Liver (tissue), 9 donors: Measurements from ENCODE around the gene C21orf58. TPM values are rescaled to one million over a fixed set of nuclear protein-coding genes. Genes with fewer than 3 reads are reported as not detected.
A peak's percentile ranks its signal among the peaks of the same experiment; 100 is the strongest.

Source experiments
- DNase-seq: peaks from one replicate; pipeline ENCODE4 v3.0.0-alpha.2; 2017; ENCODE audit warnings: low spot score
- H3K27ac ChIP-seq, 2 donors: one replicate each; pipeline ENCODE4 v1.7.0; 2013; ENCODE audit warnings: inconsistent platforms in 2 of 2, low read length in 2 of 2, control low read depth in 1 of 2, low read depth in 1 of 2, mild to moderate bottlenecking in 1 of 2
- H3K27me3 ChIP-seq, 4 donors: one replicate each; pipeline versions ENCODE4 v1.6.1 to v1.7.0; 2013; ENCODE audit warnings: low read length in 3 of 4, inconsistent platforms in 1 of 4, mild to moderate bottlenecking in 1 of 4, moderate library complexity in 1 of 4; ENCODE audit not compliant: control insufficient read depth in 4 of 4, insufficient read depth in 4 of 4
- H3K36me3 ChIP-seq, 4 donors: one replicate each; pipeline versions ENCODE4 v1.6.1 to v1.7.0; 2013; ENCODE audit warnings: low read length in 3 of 4, mild to moderate bottlenecking in 3 of 4, low read depth in 1 of 4, moderate library complexity in 1 of 4; ENCODE audit not compliant: control insufficient read depth in 4 of 4, insufficient read depth in 3 of 4
- H3K4me1 ChIP-seq, 4 donors: one replicate each; pipeline versions ENCODE4 v1.6.1 to v1.7.0; 2013; ENCODE audit warnings: low read length in 3 of 4, mild to moderate bottlenecking in 3 of 4, moderate library complexity in 1 of 4; ENCODE audit not compliant: control insufficient read depth in 4 of 4, insufficient read depth in 4 of 4
- H3K4me3 ChIP-seq, 3 donors: one replicate each; pipeline versions ENCODE4 v1.6.1 to v1.7.0; 2013; ENCODE audit warnings: low read length in 3 of 3, control low read depth in 1 of 3, low read depth in 1 of 3, mild to moderate bottlenecking in 1 of 3
- H3K9ac ChIP-seq, 2 donors: one replicate each; pipeline ENCODE4 v1.7.0; 2013; ENCODE audit warnings: low read length in 2 of 2, mild to moderate bottlenecking in 2 of 2, moderate library complexity in 2 of 2, control low read depth in 1 of 2, low read depth in 1 of 2
- H3K9me3 ChIP-seq, 4 donors: one replicate each; pipeline versions ENCODE4 v1.6.1 to v1.7.0; 2013; ENCODE audit warnings: low read length in 3 of 4; ENCODE audit not compliant: control insufficient read depth in 4 of 4
- ATF3 ChIP-seq: IDR thresholded peaks from 2 replicates; pipeline ENCODE4 v1.6.1; 2016; ENCODE audit warnings: antibody characterized with exemption
- CTCF ChIP-seq: fragments of 150-350 bp; IDR thresholded peaks from 2 replicates; pipeline ENCODE4 v1.5.1; 2017; ENCODE audit warnings: improper control_type of control experiment, low read depth, low read length; ENCODE audit not compliant: missing input control
- FOXA1 ChIP-seq: IDR thresholded peaks from 2 replicates; pipeline ENCODE4 v1.6.1; 2016; ENCODE audit warnings: antibody characterized with exemption
- GABPA ChIP-seq, 2 donors: IDR thresholded peaks in 1 of 2; conservative IDR thresholded peaks in 1 of 2; 2 replicates each; pipeline ENCODE4 v1.6.1; 2016; ENCODE audit warnings: antibody characterized with exemption in 2 of 2, mild to moderate bottlenecking in 1 of 2, moderate library complexity in 1 of 2
- HNF4A ChIP-seq, 2 donors: conservative IDR thresholded peaks; 2 replicates each; pipeline ENCODE4 v1.6.1; 2016; ENCODE audit warnings: antibody characterized with exemption in 2 of 2, mild to moderate bottlenecking in 2 of 2
- HNF4G ChIP-seq: IDR thresholded peaks from 2 replicates; pipeline ENCODE4 v1.6.1; 2016; ENCODE audit warnings: antibody characterized with exemption
- MAX ChIP-seq: IDR thresholded peaks from 2 replicates; pipeline ENCODE4 v1.6.1; 2016; ENCODE audit warnings: antibody characterized with exemption
- NR2F2 ChIP-seq: IDR thresholded peaks from 2 replicates; pipeline ENCODE4 v1.6.1; 2016; ENCODE audit warnings: antibody characterized with exemption
- RAD21 ChIP-seq, 2 donors: IDR thresholded peaks; 2 replicates each; pipeline ENCODE4 v1.6.1; 2016; ENCODE audit warnings: antibody characterized with exemption in 2 of 2, mild to moderate bottlenecking in 2 of 2
- REST ChIP-seq: IDR thresholded peaks from 2 replicates; pipeline ENCODE4 v1.6.1; 2016; ENCODE audit warnings: antibody characterized with exemption, mild to moderate bottlenecking
- RXRA ChIP-seq, 2 donors: IDR thresholded peaks; 2 replicates each; pipeline ENCODE4 v1.6.1; 2017 to 2018; ENCODE audit warnings: antibody characterized with exemption in 2 of 2, mild to moderate bottlenecking in 1 of 2
- SP1 ChIP-seq: IDR thresholded peaks from 2 replicates; pipeline ENCODE4 v1.6.1; 2018; ENCODE audit warnings: antibody characterized with exemption, mild to moderate bottlenecking
- YY1 ChIP-seq: IDR thresholded peaks from 2 replicates; pipeline ENCODE4 v1.6.1; 2016; ENCODE audit warnings: antibody characterized with exemption, mild to moderate bottlenecking
- ZBTB33 ChIP-seq: IDR thresholded peaks from 2 replicates; pipeline ENCODE4 v1.6.1; 2016; ENCODE audit warnings: antibody characterized with exemption
- WGBS: extraction: QIAGEN DNeasy Blood & Tissue Kit; methylation state at CpG from one replicate; pipeline ENCODE4 v1.1.7; 2013; 5-methylcytosine and 5-hydroxymethylcytosine counted together
- polyA plus RNA-seq, 2 donors: library from polyadenylated mRNA; stranded (reverse) in 1 of 2; unstranded in 1 of 2; fragments of 200-250 nt in 1 of 2; fragments of >200 nt in 1 of 2; fragmentation: Nextera tagmentation in 1 of 2; extraction: Ambion mirVana in 1 of 2; gene quantifications; one replicate each; pipeline versions ENCODE4 v1.2.1 to v1.2.3, GENCODE V29; 2013 to 2015
- total RNA-seq, 2 donors: library from RNA; depleted of rRNA; stranded (reverse); fragments of >200 nt; gene quantifications; one replicate each; pipeline ENCODE4 v1.2.3, GENCODE V29; 2014
- donor health status: healthy.
- donor health status: healthy.
- donor health status: healthy.
- donor health status: healthy.
- donor health status: healthy.

C21orf58 gene
- total and polyA plus RNA-seq, 4 donors: 0.59 to 17.7 (median 0.68) TPM

- peak overlapping the region; percentile 98 to 99 for H3K27ac ChIP-seq
- DNase-seq: peak; percentile 97
- H3K4me3 ChIP-seq: peak overlapping the region; percentile 91 to 95 (median 95)
- H3K4me1 ChIP-seq: peaks cover 3 to 27% (median 21%) of the 10 kb centered on the region in 4 donors
- no peaks in the 10 kb centered on the region for H3K27me3 ChIP-seq
- TF ChIP-seq YY1: peak; percentile 95
- no peak for TF ChIP-seq ZBTB33
- WGBS: under 1% methylated on average over 98 of the region's 98 CpGs
- peaks cover 0 to 6% (median 3%) of the 10 kb centered on the region in 4 donors for H3K36me3 ChIP-seq
- H3K9me3 ChIP-seq: no peaks in the 10 kb centered on the region
- H3K9ac ChIP-seq: peak overlapping the region; percentile 71 to 87
Observed at GRCh38 chr21:46324390-46325072, 861 bp upstream of the C21orf58 start.

- TF ChIP-seq MAX (no peak), REST (no peak), NR2F2 (no peak), GABPA (IDR thresholded peaks at IDR 0.05 in 1 of 2, conservative IDR thresholded peaks at IDR 0.05 in 1 of 2) (no peak), ATF3 (no peak), ZBTB33 (no peak), RXRA (IDR thresholded peaks at IDR 0.05) (no peak), CTCF (no peak), SP1 (no peak), FOXA1 (no peak), HNF4G (no peak), RAD21 (IDR thresholded peaks at IDR 0.05) (no peak), HNF4A (conservative IDR thresholded peaks at IDR 0.05) (no peak)
- H3K27me3 ChIP-seq: no peaks in the 10 kb centered on the region
- no peaks in the 10 kb centered on the region for H3K9me3 ChIP-seq
- H3K9ac ChIP-seq: no peak overlapping the region
- peak; percentile 45 for DNase-seq
- peaks cover 3 to 27% (median 21%) of the 10 kb centered on the region in 4 donors for H3K4me1 ChIP-seq
- peaks cover 0 to 6% (median 3%) of the 10 kb centered on the region in 4 donors for H3K36me3 ChIP-seq
- H3K27ac ChIP-seq: no peak overlapping the region
- H3K4me3 ChIP-seq: peak overlapping the region; percentile 75 to 81 (median 77)
- 1% methylated on average over 34 of the region's 34 CpGs for WGBS
Observed at GRCh38 chr21:46323227-46323709, 402 bp downstream of the C21orf58 start.
